GM19023 (cell line): ENCODE data around the gene RNF130.
"Not testable (repeated sequence)": the region's sequence is repeated elsewhere in the genome, so short reads cannot be mapped to it uniquely, and the experiment has no call there.

ENCODE experiments used
- ATAC-seq: cut with Tn5 transposase; IDR thresholded peaks from one replicate; pipeline ENCODE4 v1.9.1; 2021; ENCODE audit warnings: mild to moderate bottlenecking, moderate library complexity; ENCODE audit not compliant: unreplicated experiment

Gene RNF130

DNA sequence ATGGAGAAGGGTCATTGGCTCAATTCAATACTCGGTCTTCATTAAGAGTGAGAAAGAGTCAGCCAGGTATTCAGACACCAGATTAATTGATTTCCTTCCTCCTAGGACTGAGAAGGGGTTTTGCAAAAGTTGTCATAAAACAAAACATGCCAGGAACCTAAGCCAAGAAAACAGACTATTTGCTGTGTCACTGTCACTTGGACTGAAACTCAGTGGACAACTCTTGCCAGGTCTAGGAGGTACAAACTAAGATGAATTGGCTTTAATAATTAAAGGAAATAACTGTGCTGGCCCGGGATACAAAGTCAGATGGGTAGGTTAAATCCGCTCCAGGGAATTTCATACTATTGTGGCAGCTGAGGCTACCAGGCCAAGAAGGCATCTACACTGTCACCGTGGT, 92.8 kb downstream of the RNF130 start:
- no peak for ATAC-seq

- ATAC-seq = no peak
These were observed 95.8 kb downstream of the RNF130 start for GRCh38 chr5:179975713-179976134.

- ATAC-seq = peak; percentile 57
These were observed 96.4 kb downstream of the RNF130 start for GRCh38 chr5:179974946-179975712.

DNA sequence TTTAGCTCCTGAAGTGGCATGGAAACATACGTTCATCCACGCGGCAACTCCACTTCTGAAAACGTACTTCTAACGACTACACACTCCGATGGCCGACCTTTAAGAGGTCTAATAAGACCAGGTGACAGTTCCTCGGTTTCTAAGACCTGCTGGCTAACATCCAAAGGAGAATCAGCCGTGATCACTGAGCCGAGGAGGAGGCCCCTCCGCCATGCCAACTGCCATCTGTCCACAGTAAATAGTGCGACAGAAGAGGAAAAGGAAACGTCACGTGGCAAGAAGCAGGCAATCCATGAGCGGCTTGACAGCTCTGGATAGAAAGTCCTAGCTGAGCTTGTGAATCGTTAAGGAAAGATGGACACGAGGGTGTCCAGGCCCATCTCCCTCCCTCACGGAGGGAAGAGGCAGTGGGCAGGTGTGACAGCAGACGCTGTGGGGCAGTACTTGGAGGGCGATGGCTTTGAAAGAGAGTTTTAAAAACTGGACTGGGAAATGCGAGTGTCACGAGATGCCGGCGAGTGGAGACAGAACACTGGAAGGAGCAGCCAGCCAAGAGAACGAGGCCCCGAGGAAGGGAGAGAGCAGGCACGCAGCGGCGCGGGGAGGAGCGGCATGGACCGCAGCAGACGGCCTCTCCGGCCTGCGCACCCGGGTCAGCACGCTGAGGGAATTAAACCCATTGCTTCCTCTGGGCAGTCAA, 97.2 kb downstream of the RNF130 start:
- ATAC-seq = no peak

DNA sequence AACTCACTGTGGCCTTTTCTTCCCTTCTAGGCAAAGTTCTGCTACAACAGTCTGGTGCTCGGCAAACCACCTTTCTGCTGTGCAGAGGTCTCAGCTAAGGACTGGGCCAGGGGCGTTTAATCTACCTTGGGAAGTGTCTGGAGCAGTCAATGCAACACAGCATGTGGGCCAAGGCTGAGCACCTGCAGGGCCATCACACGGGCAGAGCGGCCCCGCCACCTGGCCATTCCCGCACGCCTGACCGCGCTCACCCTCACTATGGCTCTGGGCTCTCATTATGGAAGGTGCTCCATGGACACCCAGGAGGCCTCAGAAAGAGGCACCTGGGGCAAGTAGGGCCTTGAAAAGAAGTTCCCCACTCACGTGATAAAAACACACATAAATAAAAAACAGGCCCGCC, 98.2 kb downstream of the RNF130 start:
- ATAC-seq = no peak

- ATAC-seq = no peak
These were observed 102.4 kb downstream of the RNF130 start for GRCh38 chr5:179969110-179969509.

- no peak for ATAC-seq
These were observed 104.1 kb downstream of the RNF130 start for GRCh38 chr5:179967489-179967888.

- ATAC-seq = no peak
These were observed 107.5 kb downstream of the RNF130 start for GRCh38 chr5:179964015-179964414.

- ATAC-seq = no peak
These were observed 108.2 kb downstream of the RNF130 start for GRCh38 chr5:179963375-179963774.

- no peak for ATAC-seq
These were observed 111.2 kb downstream of the RNF130 start for GRCh38 chr5:179960204-179960831.

DNA sequence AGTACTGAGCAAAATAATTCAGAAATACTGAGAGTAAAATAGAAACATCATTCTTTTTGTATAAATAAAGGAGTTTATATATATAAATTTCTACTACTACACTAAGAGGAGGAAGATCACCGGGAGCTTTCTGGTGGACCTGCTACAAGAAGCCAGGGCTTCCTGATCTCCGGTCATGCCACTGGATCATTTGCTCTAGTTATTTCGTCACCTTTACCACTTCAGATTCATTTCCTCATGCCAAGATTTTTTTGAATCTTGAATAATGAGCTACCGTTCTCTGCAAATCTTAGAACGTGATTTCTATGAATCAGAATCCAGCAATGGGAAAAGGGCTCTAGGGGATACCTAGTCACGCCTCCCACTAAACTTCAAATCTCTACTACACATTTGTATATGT, 111.9 kb downstream of the RNF130 start:
- no peak for ATAC-seq

DNA sequence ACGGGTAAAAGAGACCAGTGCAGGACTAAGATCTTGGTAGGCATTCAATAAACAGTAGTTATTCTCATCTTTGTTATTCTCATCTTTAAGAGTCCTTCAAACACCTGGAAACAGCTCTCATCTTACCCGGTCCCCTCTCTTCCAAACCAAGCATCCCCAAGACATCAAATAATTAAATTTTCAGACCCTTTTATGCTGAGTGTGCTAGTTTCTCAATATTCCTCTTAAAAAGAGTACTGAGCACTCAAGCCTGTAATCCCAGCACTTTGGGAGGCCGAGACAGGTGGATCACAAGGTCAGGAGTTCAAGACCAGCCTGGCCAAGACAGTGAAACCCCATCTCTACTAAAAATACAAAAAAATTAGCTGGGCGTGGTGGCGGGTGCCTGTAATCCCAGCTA, 112.4 kb downstream of the RNF130 start:
- not testable (repeated sequence) for ATAC-seq

DNA sequence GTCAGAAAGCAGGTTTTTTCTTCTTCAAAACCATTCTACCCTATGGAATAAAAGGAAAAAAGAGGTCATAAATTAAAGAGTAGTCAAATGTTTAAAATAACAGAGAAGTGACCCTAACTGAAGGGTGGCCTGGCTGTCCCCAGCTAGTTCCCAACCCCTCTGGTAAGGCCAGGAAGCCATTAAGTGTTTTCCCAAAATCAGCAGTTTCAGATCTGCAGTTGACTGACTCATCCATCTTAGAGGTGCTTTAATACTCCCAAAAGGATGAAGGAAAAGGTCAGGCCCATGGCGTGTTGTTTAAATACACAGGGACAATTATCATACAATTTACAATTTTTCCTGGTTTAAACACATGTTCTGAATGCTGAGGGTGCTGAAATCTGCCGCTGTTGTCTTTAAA, 115.9 kb downstream of the RNF130 start:
- no peak for ATAC-seq

DNA sequence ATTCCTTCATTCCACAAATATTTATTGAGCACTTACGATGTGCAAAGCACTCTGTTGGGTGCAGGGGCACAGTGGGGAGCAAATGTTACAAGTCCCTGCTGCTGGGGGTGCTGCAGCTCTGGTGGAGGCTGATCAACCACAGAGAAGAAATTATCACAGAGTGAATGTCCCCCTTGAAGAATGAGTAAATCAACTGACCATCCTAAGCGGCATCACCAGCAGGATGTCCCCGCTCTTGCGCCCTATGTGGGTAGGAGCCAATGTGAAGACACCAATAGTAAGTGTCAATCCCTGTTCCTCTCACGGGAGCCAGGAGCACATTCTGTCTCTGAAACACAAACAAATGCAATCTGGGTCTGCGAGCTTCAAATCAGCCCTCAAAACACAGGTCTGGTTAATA, 116.5 kb downstream of the RNF130 start:
- ATAC-seq = no peak

- ATAC-seq = no peak
These were observed 117.1 kb downstream of the RNF130 start for GRCh38 chr5:179954434-179954833.

DNA sequence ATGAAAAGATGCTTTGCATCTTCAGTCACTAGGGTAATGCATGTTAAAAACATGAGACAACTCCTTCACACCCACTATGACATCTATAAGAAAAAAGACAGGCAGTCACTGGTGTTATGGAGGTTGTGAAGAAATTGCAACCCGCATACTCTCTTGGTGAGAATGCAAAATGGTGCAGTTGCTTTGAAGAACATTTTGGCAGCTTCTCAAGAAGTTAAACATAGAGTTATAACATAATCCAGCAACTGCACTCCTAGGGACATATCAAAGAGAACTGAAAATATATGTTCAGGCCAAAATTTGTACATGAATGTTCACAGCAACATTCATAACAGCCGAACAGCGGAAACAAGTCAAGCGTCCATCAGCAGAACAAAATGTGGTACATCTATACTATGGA, 117.6 kb downstream of the RNF130 start:
- no peak for ATAC-seq

DNA sequence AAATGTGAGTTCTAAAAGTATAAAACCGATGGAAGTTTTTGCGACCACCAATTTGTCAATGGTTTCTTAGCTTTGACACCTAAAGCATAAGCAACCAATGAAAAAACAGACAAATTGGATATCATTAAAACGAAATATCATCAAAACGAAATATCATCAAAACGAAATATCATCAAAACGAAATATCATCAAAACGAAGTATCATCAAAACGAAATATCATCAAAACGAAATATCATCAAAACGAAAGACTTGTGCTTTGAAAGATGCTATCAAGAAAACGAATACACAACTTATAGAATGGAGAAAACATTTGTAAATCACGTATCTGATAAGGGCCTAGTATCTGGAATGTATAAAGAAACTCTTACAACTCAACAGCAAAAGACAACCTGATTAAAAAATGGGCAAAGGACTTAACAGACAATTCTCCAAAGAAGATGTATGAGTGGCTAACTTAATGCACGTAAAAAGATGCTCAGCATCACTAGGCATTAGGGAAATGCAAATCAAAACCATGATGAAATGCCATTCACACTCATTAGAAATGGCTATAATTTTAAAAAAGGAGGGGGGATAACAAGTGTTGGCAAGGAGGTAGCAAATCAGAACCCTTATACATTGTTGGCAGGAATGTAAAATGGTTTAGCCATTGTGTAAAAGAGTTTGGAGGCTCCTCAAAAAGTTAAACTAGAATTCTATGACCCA, 134.4 kb downstream of the RNF130 start:
- no peak for ATAC-seq

GRCh38 chr5:179930788-179931473, 140.6 kb downstream of the RNF130 start:
- ATAC-seq = no peak

DNA sequence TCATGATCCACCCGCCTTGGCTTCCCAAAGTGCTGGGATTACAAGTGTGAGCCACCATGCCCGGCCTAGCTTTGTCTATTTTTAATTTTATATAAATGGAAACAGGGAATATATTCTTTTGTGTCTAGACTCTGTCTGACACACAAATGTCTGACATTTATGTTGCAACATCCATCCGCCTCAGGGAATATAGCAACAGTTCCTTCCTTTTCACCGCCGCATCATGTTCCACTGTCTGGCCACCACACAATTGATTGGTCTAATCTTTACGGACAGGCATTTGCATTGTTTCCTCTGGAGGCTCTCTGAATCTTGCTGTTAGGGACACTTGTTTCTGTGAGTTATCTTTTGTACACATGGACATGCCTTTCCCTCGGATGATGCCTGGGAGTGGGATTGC, 143.7 kb downstream of the RNF130 start:
- ATAC-seq = no peak

GRCh38 chr5:179926657-179927056, 144.9 kb downstream of the RNF130 start:
- ATAC-seq = no peak

DNA sequence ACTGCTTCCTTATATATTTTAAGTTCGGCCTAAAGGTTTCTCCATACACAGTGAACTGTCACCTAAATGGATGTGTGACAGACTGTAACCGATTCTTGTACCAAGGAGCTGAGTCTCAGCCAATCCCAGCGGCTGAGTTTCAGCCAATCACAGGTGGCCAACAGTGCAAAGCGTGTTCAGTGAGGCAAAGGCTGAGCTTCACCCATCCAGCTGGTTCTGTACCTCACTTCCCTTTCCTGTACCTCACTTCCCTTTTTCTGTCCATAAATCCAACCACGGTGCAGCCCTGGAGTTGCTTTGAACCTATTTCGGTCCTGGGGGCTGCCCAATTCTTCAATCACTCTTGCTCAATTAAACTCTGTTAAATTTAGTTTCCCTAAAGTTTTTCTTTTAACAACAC, 148.1 kb downstream of the RNF130 start:
- ATAC-seq = no peak
